Loucy (cell line): ENCODE results near the gene FRMD1.

Source experiments
- H2AFZ ChIP-seq: fragments of 200-600 bp; sonication (generic); 2 replicates; pipeline ENCODE4 v1.6.0; 2016; ENCODE audit warnings: antibody characterized with exemption, mild to moderate bottlenecking, low read length, moderate library complexity
- H3F3A ChIP-seq: fragments of 200-600 bp; 2 replicates; pipeline ENCODE4 v1.6.0; 2016; ENCODE audit warnings: antibody characterized with exemption, low read depth, mild to moderate bottlenecking
- H3K27me3 ChIP-seq: fragments of 200-600 bp; sonication (generic); 2 replicates; pipeline ENCODE4 v1.6.1; 2014; ENCODE audit warnings: low read length, mild to moderate bottlenecking; ENCODE audit not compliant: insufficient read depth, poor library complexity, severe bottlenecking
- H3K36me3 ChIP-seq: fragments of 200-600 bp; sonication (generic); 2 replicates; pipeline ENCODE4 v1.6.1; 2016; ENCODE audit warnings: low read length; ENCODE audit not compliant: insufficient read depth
- H3K4me1 ChIP-seq: fragments of 200-600 bp; sonication (generic); 2 replicates; pipeline ENCODE4 v1.5.1; 2014; ENCODE audit warnings: low read length, mild to moderate bottlenecking; ENCODE audit not compliant: insufficient read depth, poor library complexity, severe bottlenecking
- H3K4me2 ChIP-seq: fragments of 200-600 bp; sonication (generic); 2 replicates; pipeline ENCODE4 v1.6.0; 2014; ENCODE audit warnings: antibody characterized with exemption, low read length, low read depth, mild to moderate bottlenecking; ENCODE audit not compliant: poor library complexity, severe bottlenecking
- H3K4me3 ChIP-seq: fragments of 200-600 bp; sonication (generic); 2 replicates; pipeline ENCODE4 v1.5.1; 2014; ENCODE audit warnings: low read length, mild to moderate bottlenecking, mixed read lengths; ENCODE audit not compliant: poor library complexity, severe bottlenecking
- H3K79me2 ChIP-seq: fragments of 200-600 bp; sonication (generic); 2 replicates; pipeline ENCODE4 v1.6.1; 2014; ENCODE audit warnings: low read length; ENCODE audit not compliant: insufficient read depth
- H3K9ac ChIP-seq: fragments of 200-600 bp; sonication (generic); 2 replicates; pipeline ENCODE4 v1.6.0; 2014; ENCODE audit warnings: mild to moderate bottlenecking, low read depth, low read length, moderate library complexity; ENCODE audit not compliant: poor library complexity, severe bottlenecking
- H3K9me2 ChIP-seq: fragments of 200-600 bp; sonication (generic); replicated peaks from 2 replicates; pipeline ENCODE4 v1.6.1; 2016; ENCODE audit warnings: low read depth, low read length, mixed read lengths
- H3K9me3 ChIP-seq: fragments of 200-600 bp; sonication (generic); 2 replicates; pipeline ENCODE4 v1.6.1; 2014; ENCODE audit warnings: mild to moderate bottlenecking, antibody characterized with exemption, low read length, low read depth; ENCODE audit not compliant: insufficient read depth
- H4K20me1 ChIP-seq: fragments of 200-600 bp; sonication (generic); 2 replicates; pipeline ENCODE4 v1.6.0; 2014; ENCODE audit warnings: antibody characterized with exemption, low read length, mild to moderate bottlenecking; ENCODE audit not compliant: insufficient read depth, poor library complexity, severe bottlenecking
- EZH2phosphoT487 ChIP-seq: fragments of 200-600 bp; IDR thresholded peaks from 2 replicates; pipeline ENCODE4 v1.6.1; 2018; ENCODE audit warnings: antibody characterized with exemption, mild to moderate bottlenecking, moderate library complexity, borderline replicate concordance
- TF ChIP-seq, protein P1 (sequence below): fragments of 200-600 bp; sonication (generic); conservative IDR thresholded peaks from 2 replicates; pipeline ENCODE4 v1.5.1; 2014; ENCODE audit warnings: mild to moderate bottlenecking, antibody characterized with exemption, low read length

Gene FRMD1

DNA sequence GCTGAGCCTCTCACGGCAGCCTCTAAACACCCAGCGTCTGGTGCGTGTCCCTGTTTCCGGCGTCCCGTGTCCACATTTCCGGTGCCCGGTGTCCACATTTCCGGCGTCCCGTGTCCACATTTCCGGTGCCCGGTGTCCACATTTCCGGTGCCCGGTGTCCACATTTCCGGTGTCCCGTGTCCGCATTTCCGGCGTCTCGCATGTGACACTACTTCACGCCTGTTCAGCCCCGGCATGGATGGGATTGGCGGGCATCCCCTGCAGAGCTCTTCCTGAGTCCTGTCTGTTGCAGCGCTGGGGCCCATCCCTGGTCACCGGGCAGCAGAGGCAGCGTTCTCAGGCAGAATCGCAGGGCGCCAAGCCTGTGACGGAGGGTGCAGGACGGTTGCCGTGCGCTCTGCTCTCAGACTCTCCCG lies 3.2 kb downstream of the FRMD1 start:
- Histone ChIP-seq H3K4me2 (no peak overlapping the region), H2AFZ (no peak overlapping the region), H3K9ac (no peak overlapping the region), H3K9me2 (no peaks in the 10 kb centered on the region), H3K4me3 (no peak overlapping the region), H3F3A (no peaks in the 10 kb centered on the region), H4K20me1 (no peaks in the 10 kb centered on the region), H3K79me2 (no peaks in the 10 kb centered on the region), H3K9me3 (peaks cover 14% of the 10 kb centered on the region; the same call in 1 of the 2 replicates), H3K4me1 (no peaks in the 10 kb centered on the region), H3K36me3 (no peaks in the 10 kb centered on the region), H3K27me3 (no peaks in the 10 kb centered on the region)
- TF ChIP-seq EZH2phosphoT487 = no peak
- TF ChIP-seq, protein P1, sequence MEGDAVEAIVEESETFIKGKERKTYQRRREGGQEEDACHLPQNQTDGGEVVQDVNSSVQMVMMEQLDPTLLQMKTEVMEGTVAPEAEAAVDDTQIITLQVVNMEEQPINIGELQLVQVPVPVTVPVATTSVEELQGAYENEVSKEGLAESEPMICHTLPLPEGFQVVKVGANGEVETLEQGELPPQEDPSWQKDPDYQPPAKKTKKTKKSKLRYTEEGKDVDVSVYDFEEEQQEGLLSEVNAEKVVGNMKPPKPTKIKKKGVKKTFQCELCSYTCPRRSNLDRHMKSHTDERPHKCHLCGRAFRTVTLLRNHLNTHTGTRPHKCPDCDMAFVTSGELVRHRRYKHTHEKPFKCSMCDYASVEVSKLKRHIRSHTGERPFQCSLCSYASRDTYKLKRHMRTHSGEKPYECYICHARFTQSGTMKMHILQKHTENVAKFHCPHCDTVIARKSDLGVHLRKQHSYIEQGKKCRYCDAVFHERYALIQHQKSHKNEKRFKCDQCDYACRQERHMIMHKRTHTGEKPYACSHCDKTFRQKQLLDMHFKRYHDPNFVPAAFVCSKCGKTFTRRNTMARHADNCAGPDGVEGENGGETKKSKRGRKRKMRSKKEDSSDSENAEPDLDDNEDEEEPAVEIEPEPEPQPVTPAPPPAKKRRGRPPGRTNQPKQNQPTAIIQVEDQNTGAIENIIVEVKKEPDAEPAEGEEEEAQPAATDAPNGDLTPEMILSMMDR = no peak

DNA sequence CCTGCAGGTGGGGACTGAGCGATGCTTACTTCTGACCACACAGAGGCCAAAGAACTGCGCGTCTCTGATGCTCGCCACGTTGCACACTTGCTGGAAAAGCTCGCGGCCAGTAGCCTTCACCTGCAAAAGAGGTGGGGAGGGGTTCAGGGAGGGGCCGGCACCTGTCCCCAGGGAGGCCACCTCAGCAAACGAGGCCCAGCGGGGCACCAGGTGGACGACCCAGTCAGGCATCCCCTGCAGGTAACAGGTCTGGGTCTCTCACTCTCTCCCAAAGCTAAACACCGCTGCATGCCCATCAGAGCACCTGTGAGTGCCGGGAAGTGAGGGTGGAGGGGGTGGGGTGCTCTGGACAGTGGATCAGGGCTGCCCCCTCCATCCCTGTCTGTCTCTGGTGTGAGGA lies 3.8 kb downstream of the FRMD1 start:
- no peaks in the 10 kb centered on the region for H3F3A ChIP-seq
- H3K4me3 ChIP-seq = no peak overlapping the region
- H3K9me2 ChIP-seq = no peaks in the 10 kb centered on the region
- H3K79me2 ChIP-seq = no peaks in the 10 kb centered on the region
- H3K9me3 ChIP-seq = peaks cover 14% of the 10 kb centered on the region; the same call in 1 of the 2 replicates
- H3K36me3 ChIP-seq = no peaks in the 10 kb centered on the region
- H4K20me1 ChIP-seq = no peaks in the 10 kb centered on the region
- TF ChIP-seq, protein P1 = no peak
- TF ChIP-seq EZH2phosphoT487 = no peak
- no peaks in the 10 kb centered on the region for H3K27me3 ChIP-seq
- H3K4me2 ChIP-seq = no peak overlapping the region
- no peak overlapping the region for H2AFZ ChIP-seq
- H3K4me1 ChIP-seq = no peaks in the 10 kb centered on the region
- H3K9ac ChIP-seq = no peak overlapping the region

DNA sequence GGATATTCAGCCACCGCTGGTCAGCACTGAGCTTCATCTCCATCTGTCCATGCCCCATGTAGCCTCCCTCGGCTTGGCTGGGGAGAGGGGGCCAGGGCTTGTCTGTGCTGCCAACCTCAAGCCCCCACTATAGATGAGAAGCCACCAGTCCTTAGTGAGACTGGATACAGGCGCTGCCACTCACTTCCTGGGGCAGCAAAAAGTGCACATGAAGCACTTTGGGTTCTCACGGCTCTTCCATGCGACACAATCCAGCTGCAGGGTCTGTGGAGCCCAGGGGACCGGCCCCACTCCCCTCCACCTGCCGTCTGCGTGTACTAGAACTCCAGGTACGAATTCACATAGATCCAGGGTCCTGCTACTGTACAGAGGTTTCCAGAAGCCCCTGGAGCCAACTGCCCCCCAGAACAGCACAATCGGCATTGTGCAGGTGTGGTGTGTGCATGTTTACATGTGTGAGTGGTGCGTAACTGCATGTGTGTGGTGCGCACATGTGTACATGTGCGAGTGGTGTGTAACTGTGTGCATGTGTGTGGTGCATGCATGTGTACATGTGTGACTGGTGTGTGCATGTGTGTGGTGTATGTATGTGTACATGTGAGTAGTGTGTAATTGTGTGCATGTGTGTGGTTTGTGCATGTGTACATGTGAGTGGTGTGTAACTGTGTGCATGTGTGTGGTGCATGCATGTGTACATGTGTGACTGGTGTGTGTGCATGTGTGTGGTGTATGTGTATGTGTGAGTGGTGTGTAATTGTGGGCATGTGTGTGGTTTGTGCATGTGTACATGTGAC lies 4.9 kb downstream of the FRMD1 start:
- H3K4me2 ChIP-seq = no peak overlapping the region
- H4K20me1 ChIP-seq = no peaks in the 10 kb centered on the region
- H3K9ac ChIP-seq = no peak overlapping the region
- no peak overlapping the region for H3K4me3 ChIP-seq
- no peaks in the 10 kb centered on the region for H3K9me2 ChIP-seq
- no peaks in the 10 kb centered on the region for H3K79me2 ChIP-seq
- no peaks in the 10 kb centered on the region for H3F3A ChIP-seq
- H3K27me3 ChIP-seq = no peaks in the 10 kb centered on the region
- TF ChIP-seq, protein P1 = no peak
- no peak for TF ChIP-seq EZH2phosphoT487
- H2AFZ ChIP-seq = no peak overlapping the region
- no peaks in the 10 kb centered on the region for H3K36me3 ChIP-seq
- no peaks in the 10 kb centered on the region for H3K4me1 ChIP-seq
- peaks cover 12% of the 10 kb centered on the region; the same call in 1 of the 2 replicates for H3K9me3 ChIP-seq
